ENCODE results near the gene ADGRV1. TPM values are rescaled to one million over a fixed set of nuclear protein-coding genes. Genes with fewer than 3 reads are reported as not detected.

Gene ADGRV1
- polyA plus RNA-seq, 1 of the 3 experiments (the other 2 are of a cell fraction), result 0.23 TPM

DNA sequence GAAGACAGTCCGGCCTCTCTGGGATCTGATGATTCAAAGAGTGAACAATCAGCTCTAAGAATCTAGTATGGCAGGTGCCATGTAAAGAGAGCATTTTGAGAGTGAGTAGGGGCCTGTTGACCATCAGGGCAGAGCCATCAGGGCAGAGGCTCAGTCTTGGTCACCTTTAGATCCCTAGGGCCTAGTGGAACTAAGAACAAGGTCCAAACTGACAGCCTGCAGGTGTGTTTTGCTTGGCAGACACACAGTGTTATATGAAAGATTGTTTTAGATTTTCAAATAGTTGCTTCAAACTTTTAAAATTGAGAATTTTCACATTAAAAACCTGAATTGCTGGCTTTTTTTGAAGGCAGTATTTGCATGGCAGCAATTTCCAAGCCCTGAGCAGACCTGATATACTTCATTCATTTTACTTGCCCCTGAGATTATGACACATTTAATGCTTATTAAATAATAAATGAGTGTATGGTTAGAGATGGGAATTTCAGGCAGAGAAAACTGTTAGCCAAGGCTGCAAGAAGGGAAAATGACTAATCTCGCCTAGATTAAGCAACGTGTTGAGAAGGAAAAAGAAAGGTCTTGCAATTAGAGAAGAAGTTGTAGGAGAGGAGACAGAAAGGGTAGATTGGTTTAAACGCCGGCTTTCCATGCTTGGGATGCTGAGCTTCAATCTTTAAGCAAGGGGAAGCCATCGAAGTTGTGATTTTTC is 544.9 kb downstream of the ADGRV1 start:
- Histone ChIP-seq H3K36me3 (replicated peaks in 1 of 2; ENCODE audit: control insufficient read depth in 1 of 2, insufficient read depth in 2 of 2, low read length in 1 of 2) (no peaks in the 10 kb centered on the region), H3K9ac (no peak overlapping the region), H3K9me2 (no peaks in the 10 kb centered on the region), H3K4me3 (ENCODE audit: low read depth in 2 of 2, low read length in 1 of 2) (no peak overlapping the region), H3F3A (replicated peaks; ENCODE audit: insufficient read depth) (peaks cover 3% of the 10 kb centered on the region), H3K79me2 (ENCODE audit: insufficient read depth) (no peaks in the 10 kb centered on the region), H3K27me3 (ENCODE audit: insufficient read depth) (no peaks in the 10 kb centered on the region), H3K27ac (ENCODE audit: low read depth in 2 of 2, low read length in 1 of 2) (no peak overlapping the region), H3K4me1 (ENCODE audit: control insufficient read depth in 1 of 2, insufficient read depth in 2 of 2, low read depth in 1 of 2, low read length in 1 of 2) (peaks cover 0 to 2% of the 10 kb centered on the region in 2 experiments; a peak in 1 of 4 replicates), H3K9me3 (peaks cover 6% of the 10 kb centered on the region; the same call in 1 of the 2 replicates), H4K20me1 (ENCODE audit: insufficient read depth) (no peaks in the 10 kb centered on the region), H2AFZ (ENCODE audit: low read depth) (no peak overlapping the region), H3K4me2 (no peak overlapping the region)
- TF ChIP-seq, protein P1, sequence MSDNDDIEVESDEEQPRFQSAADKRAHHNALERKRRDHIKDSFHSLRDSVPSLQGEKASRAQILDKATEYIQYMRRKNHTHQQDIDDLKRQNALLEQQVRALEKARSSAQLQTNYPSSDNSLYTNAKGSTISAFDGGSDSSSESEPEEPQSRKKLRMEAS (IDR thresholded peaks at IDR 0.05; ENCODE audit: low read depth), result no peak
- TF ChIP-seq FOXJ3 (CRISPR knock-in tag; IDR thresholded peaks at IDR 0.05) (no peak), TEAD4 (IDR thresholded peaks at IDR 0.05; ENCODE audit: borderline replicate concordance, insufficient read depth) (no peak), MXI1 (IDR thresholded peaks at IDR 0.05; ENCODE audit: low read depth, low read length) (no peak), JUND (IDR thresholded peaks at IDR 0.05) (no peak), FOXM1 (IDR thresholded peaks at IDR 0.05; ENCODE audit: low read depth) (no peak), POLR2AphosphoS5 (IDR thresholded peaks at IDR 0.05; ENCODE audit: low read depth, low read length) (no peak), CHD2 (IDR thresholded peaks at IDR 0.05; ENCODE audit: low read length, partially characterized antibody) (no peak), TAF1 (IDR thresholded peaks at IDR 0.05; ENCODE audit: borderline replicate concordance, low read depth, low read length) (no peak), GABPA (IDR thresholded peaks at IDR 0.05; ENCODE audit: low read depth) (no peak), TCF12 (IDR thresholded peaks at IDR 0.05) (no peak), MEF2A (IDR thresholded peaks at IDR 0.05; ENCODE audit: borderline replicate concordance, low read depth) (no peak), ELF1 (IDR thresholded peaks at IDR 0.05) (no peak), RCOR1 (IDR thresholded peaks at IDR 0.05; ENCODE audit: low read length) (no peak), EZH2phosphoT487 (IDR thresholded peaks at IDR 0.05; ENCODE audit: borderline replicate concordance, low read depth) (no peak)
- TF ChIP-seq, protein P2, sequence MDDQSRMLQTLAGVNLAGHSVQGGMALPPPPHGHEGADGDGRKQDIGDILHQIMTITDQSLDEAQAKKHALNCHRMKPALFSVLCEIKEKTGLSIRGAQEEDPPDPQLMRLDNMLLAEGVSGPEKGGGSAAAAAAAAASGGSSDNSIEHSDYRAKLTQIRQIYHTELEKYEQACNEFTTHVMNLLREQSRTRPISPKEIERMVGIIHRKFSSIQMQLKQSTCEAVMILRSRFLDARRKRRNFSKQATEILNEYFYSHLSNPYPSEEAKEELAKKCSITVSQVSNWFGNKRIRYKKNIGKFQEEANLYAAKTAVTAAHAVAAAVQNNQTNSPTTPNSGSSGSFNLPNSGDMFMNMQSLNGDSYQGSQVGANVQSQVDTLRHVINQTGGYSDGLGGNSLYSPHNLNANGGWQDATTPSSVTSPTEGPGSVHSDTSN (IDR thresholded peaks at IDR 0.05), result no peak
- TF ChIP-seq, protein P3, sequence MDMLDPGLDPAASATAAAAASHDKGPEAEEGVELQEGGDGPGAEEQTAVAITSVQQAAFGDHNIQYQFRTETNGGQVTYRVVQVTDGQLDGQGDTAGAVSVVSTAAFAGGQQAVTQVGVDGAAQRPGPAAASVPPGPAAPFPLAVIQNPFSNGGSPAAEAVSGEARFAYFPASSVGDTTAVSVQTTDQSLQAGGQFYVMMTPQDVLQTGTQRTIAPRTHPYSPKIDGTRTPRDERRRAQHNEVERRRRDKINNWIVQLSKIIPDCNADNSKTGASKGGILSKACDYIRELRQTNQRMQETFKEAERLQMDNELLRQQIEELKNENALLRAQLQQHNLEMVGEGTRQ (IDR thresholded peaks at IDR 0.05; ENCODE audit: borderline replicate concordance, low read depth, low read length), result no peak
- WGBS (ENCODE audit: low lambda C conversion rate), result 88% methylated on average over 6 of the region's 6 CpGs
- ChIA-PET POLR2A (interaction anchor here (1.1 kb wide), 1 partner anchor 280 kb away, joined by 4 read pairs; the partner anchor contains the start of gene ARRDC3), CTCF (interaction anchor here (0.6 to 4.7 kb wide), 5 partner anchors 68 to 316 kb away, joined by 3 to 62 read pairs (median 4); partner anchors contain the start of gene ARRDC3)
- no peak for DNase-seq

All from SK-N-SH (cell line).